HL-60 (cell line): ENCODE data around the gene PAPPA2.

ENCODE experiments used
- DNase-seq, 2 experiments: peaks; one replicate each; pipeline ENCODE4 v3.0.0-alpha.2; 2010 to 2020; ENCODE audit warnings: low read depth in 1 of 2, low spot score in 1 of 2
- H3K27ac ChIP-seq: fragments of 250-450 bp; sonication (Bioruptor Pico); replicated peaks from 2 replicates; pipeline ENCODE4 v1.5.1; 2020; ENCODE audit warnings: mild to moderate bottlenecking, moderate library complexity
- H3K27me3 ChIP-seq: fragments of 250-450 bp; sonication (Bioruptor Pico); 2 replicates; pipeline ENCODE4 v1.5.1; 2021; ENCODE audit warnings: mild to moderate bottlenecking, moderate library complexity; ENCODE audit not compliant: insufficient read depth, poor library complexity, severe bottlenecking
- H3K4me3 ChIP-seq: replicated peaks from 2 replicates; pipeline ENCODE4 v1.5.1; 2011; ENCODE audit warnings: mild to moderate bottlenecking, control low read depth, low read length; ENCODE audit not compliant: insufficient read depth
- CTCF ChIP-seq: IDR thresholded peaks from one replicate; pipeline ENCODE4 v1.5.1; 2011; ENCODE audit warnings: low read length, control low read depth, inconsistent platforms; ENCODE audit not compliant: insufficient read depth
- GABPA ChIP-seq: IDR thresholded peaks from 2 replicates; pipeline ENCODE4 v1.6.1; 2012; ENCODE audit warnings: low read depth
- POLR2AphosphoS5 ChIP-seq: IDR thresholded peaks from 2 replicates; pipeline ENCODE4 v1.6.1; 2012; ENCODE audit warnings: low read depth
- REST ChIP-seq: IDR thresholded peaks from 2 replicates; pipeline ENCODE4 v1.6.1; 2012; ENCODE audit warnings: low read depth; ENCODE audit not compliant: insufficient replicate concordance
- SPI1 ChIP-seq: IDR thresholded peaks from 2 replicates; pipeline ENCODE4 v1.6.1; 2012; ENCODE audit warnings: low read depth, mild to moderate bottlenecking, borderline replicate concordance

Gene PAPPA2

DNA sequence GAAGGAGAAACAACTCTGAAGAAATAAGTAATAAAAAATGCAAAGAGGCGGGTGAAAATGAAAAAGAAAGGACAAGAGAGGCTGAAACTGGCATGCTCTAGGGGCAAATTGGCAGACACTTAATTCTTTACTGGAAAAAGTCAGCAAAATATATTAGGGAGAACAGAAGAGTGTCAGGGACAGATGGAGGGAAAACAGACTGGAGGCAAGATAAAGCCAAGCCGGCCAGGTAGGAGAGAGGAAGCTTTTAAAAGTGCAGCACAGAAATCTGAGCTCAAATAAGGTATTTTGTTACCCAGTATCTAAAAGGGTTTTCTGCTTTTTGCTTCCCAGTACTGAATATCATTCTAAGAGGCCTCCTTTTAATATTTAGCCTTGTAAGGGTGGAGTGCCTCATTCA, 339.3 kb downstream of the PAPPA2 start:
- no peaks in the 10 kb centered on the region for H3K27me3 ChIP-seq
- no peak for DNase-seq

GRCh38 chr1:176803042-176803441, 340.1 kb downstream of the PAPPA2 start:
- no peak overlapping the region for H3K4me3 ChIP-seq
- H3K27me3 ChIP-seq = no peaks in the 10 kb centered on the region
- TF ChIP-seq REST (no peak), GABPA (no peak), POLR2AphosphoS5 (no peak), SPI1 (no peak), CTCF (no peak)
- no peak for DNase-seq
- H3K27ac ChIP-seq = no peak overlapping the region

More for the DNA sequence above, 339.3 kb downstream of the PAPPA2 start:
- Histone ChIP-seq H3K27ac (no peak overlapping the region), H3K4me3 (no peak overlapping the region)
- TF ChIP-seq SPI1 (no peak), POLR2AphosphoS5 (no peak), REST (no peak), CTCF (no peak), GABPA (no peak)

DNA sequence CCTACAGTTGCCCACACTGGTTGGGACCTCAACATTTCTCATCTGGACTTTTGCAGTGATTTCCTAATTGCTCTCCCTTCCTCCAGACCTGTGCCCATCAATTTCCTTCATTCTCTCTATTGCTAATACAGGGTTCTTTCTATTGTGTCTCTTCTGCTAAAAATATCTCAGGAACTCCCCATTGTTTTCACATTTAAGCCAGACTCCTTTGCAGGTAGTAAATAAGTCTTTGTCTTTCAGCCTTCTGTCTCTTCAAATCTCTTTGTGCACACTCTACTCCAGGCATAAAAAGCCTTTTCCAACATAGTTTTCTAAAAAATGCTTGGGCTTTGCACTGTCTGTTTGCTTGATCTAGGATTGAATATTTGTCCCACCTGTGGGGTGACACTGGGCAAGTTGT, 340.6 kb downstream of the PAPPA2 start:
- H3K4me3 ChIP-seq = no peak overlapping the region
- DNase-seq = no peak
- H3K27ac ChIP-seq = no peak overlapping the region
- TF ChIP-seq REST (no peak), CTCF (no peak), POLR2AphosphoS5 (no peak), GABPA (no peak), SPI1 (no peak)
- H3K27me3 ChIP-seq = no peaks in the 10 kb centered on the region
